Muscle layer of duodenum (tissue), 2 donors: ENCODE results near the gene ANO1.

ENCODE experiments used
- H3K27ac ChIP-seq: one replicate; pipeline ENCODE4 v1.7.0; 2013; ENCODE audit warnings: mild to moderate bottlenecking, low read length
- H3K27me3 ChIP-seq: one replicate; pipeline ENCODE4 v1.7.0; 2013; ENCODE audit warnings: low read depth, mild to moderate bottlenecking, control low read depth, low read length
- H3K36me3 ChIP-seq, 2 donors: one replicate each; pipeline ENCODE4 v1.7.0; 2013; ENCODE audit warnings: low read length in 2 of 2, control low read depth in 1 of 2, mild to moderate bottlenecking in 1 of 2; ENCODE audit not compliant: insufficient read depth in 2 of 2, control insufficient read depth in 1 of 2
- H3K4me1 ChIP-seq, 2 donors: one replicate each; pipeline ENCODE4 v1.7.0; 2013; ENCODE audit warnings: low read length in 2 of 2, mild to moderate bottlenecking in 2 of 2, control low read depth in 1 of 2, moderate library complexity in 1 of 2; ENCODE audit not compliant: insufficient read depth in 2 of 2, control insufficient read depth in 1 of 2
- H3K4me3 ChIP-seq, 2 donors: one replicate each; pipeline ENCODE4 v1.7.0; 2013; ENCODE audit warnings: low read length in 2 of 2, low read depth in 1 of 2, mild to moderate bottlenecking in 1 of 2
- H3K9me3 ChIP-seq, 2 donors: one replicate each; pipeline ENCODE4 v1.7.0; 2013; ENCODE audit warnings: low read length in 2 of 2, control low read depth in 1 of 2, mild to moderate bottlenecking in 1 of 2; ENCODE audit not compliant: control insufficient read depth in 1 of 2
- donor health status: healthy.

ANO1 gene

DNA sequence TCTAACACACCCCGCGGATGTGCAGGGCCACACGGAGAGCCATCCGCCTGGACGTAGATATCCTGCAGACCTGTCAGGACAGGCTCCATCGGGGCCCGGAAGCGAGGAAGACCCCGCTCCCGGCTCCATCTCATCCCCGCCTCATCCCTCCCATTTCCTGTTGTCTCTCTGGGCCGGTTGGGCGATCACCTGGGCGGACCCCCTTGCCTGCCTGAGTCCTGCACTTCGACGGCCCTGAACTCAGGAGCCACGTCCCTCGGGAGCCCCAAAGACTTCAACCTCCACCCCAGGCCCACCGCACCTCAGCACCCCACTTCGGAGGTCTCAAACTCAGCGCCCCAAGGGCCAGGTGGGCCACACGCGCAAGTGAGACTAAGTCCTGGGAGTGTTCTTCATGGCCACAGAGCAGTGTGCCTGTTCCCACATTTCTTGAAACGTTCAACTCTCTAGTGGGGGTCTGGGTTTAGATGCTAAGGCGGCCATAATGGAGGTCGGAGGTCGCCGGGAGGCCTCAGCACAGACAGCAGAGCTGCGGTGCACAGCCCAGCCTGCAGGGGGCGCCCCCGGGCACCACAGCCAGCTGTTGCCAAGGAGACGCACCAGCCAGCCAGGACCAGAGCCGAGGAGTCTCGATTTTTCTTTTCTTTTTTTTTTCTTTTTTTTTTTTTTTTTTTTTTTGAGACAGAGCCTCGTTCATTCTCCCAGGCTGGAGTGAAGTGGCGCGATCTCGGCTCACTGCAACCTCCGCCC is 99.0 kb downstream of the ANO1 start:
- Histone ChIP-seq H3K27ac (no peak overlapping the region), H3K27me3 (no peaks in the 10 kb centered on the region)

DNA sequence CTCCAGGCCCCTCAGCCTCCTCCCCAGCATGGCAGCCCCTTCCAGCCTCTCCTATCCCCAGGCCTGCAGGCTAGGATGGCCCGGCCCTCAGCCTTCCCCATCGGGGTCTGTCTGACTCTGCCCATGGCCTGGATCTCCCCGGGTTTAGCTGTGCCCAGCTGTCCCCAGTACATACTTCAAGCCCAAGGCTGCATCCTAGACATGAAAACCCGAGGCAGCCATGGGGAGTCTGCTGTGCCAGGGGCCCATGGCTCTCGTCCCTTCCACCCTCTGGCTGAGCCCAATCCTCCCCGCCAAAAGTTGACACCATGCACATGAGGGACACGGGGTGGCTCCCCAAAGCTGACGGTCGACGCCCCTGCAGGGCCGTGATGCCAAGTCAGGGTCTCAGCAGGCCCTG is 102.8 kb downstream of the ANO1 start:
- Histone ChIP-seq H3K4me1 (no peaks in the 10 kb centered on the region), H3K4me3 (no peak overlapping the region), H3K36me3 (no peaks in the 10 kb centered on the region), H3K9me3 (no peaks in the 10 kb centered on the region), H3K27ac (no peak overlapping the region), H3K27me3 (no peaks in the 10 kb centered on the region)

More for the DNA sequence above, 99.0 kb downstream of the ANO1 start:
- Histone ChIP-seq H3K36me3 (no peaks in the 10 kb centered on the region), H3K9me3 (no peaks in the 10 kb centered on the region), H3K4me1 (no peaks in the 10 kb centered on the region), H3K4me3 (no peak overlapping the region)

DNA sequence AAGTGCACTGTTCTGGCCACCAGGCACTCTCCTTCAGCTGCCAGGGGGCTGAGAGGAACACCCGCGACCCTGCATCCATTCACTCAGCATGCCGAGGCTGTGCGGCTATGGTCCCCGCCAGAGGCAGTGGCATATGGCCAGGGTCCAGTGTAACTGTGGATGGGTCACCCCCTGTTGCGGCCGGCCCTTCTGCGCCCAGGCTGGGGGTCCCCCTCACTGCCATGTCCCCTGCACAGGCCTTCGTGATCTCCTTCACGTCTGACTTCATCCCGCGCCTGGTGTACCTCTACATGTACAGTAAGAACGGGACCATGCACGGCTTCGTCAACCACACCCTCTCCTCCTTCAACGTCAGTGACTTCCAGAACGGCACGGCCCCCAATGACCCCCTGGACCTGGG is 104.1 kb downstream of the ANO1 start:
- no peaks in the 10 kb centered on the region for H3K9me3 ChIP-seq
- H3K27me3 ChIP-seq = no peaks in the 10 kb centered on the region
- no peak overlapping the region for H3K27ac ChIP-seq
- H3K36me3 ChIP-seq = no peaks in the 10 kb centered on the region
- no peak overlapping the region for H3K4me3 ChIP-seq
- no peaks in the 10 kb centered on the region for H3K4me1 ChIP-seq

DNA sequence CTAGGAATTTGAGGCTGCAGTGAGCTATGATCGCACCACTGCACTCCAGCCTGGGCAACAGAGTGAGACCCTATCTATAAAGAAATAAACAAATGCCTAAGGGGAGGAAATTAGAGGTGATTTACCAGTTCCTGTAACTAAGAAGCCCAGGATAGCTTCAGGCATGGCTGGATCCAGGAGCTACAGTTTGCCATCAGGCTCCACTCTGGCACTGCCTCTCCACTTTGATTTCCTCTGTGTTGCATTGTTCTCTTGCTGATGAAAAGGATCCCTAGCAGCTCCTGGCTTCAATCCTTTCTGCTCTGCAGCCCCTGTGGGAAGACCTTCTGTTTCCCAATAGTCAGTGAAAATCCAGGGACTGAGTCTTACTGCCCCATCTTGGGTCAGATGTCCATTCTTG is 104.9 kb downstream of the ANO1 start:
- Histone ChIP-seq H3K4me1 (no peaks in the 10 kb centered on the region), H3K9me3 (no peaks in the 10 kb centered on the region), H3K4me3 (no peak overlapping the region), H3K27ac (no peak overlapping the region), H3K36me3 (no peaks in the 10 kb centered on the region), H3K27me3 (no peaks in the 10 kb centered on the region)

DNA sequence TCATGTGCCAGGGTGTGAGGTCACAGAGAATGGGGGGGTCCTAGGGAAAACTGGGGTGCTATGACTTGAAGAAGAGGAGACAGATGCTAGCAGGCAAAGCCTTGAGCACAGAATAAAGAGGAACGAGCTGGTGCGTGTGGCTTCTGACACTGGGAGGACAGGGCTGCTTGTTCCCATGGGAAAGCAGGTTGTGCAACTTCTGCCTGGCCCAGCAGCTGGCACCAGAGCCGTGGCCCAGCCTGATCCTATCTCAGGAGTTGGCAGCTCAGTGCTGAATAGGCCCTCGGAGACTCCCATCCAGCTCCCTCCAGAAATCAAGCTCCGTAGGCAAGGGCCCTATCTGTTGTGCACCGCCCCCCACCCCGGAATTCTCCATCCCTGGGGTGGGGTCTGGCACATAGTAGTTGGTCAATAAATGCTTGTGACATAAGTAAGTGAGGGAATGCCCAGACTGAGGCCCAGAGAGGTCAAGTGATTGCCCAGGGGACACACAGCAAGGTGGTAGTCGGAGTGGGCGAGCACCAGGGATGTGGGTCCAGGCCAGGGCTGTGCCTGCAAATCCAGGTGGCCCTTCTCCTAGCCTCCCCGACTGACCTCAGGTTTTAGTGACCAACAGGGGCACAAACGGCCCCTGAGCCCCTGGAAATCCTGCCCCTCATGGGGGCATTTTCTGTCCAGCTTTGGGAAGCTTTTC is 105.5 kb downstream of the ANO1 start:
- no peak overlapping the region for H3K27ac ChIP-seq
- H3K9me3 ChIP-seq = no peaks in the 10 kb centered on the region
- H3K27me3 ChIP-seq = no peaks in the 10 kb centered on the region
- no peaks in the 10 kb centered on the region for H3K4me1 ChIP-seq
- no peaks in the 10 kb centered on the region for H3K36me3 ChIP-seq
- no peak overlapping the region for H3K4me3 ChIP-seq

DNA sequence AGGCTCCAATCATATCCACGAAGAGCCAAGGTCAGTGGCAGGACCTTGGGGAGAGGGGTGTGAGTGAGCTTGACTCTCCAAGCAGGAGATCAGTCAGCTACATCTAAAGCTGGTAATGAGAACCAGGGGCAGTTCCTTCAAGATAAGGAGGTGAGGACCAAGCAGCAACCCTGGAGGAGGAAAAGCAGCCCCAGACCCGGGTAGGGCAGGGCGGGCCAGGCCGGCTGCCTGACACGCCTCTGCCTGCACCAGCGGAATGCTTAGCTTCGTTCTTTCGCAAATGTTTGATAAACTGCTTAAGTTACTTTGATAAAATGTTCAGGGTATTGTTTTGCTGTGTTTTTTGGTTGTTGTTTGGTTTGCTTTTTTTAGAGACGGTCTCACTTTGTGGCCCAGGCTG is 106.3 kb downstream of the ANO1 start:
- H3K9me3 ChIP-seq = no peaks in the 10 kb centered on the region
- no peak overlapping the region for H3K27ac ChIP-seq
- H3K36me3 ChIP-seq = no peaks in the 10 kb centered on the region
- H3K27me3 ChIP-seq = no peaks in the 10 kb centered on the region
- no peak overlapping the region for H3K4me3 ChIP-seq
- no peaks in the 10 kb centered on the region for H3K4me1 ChIP-seq

DNA sequence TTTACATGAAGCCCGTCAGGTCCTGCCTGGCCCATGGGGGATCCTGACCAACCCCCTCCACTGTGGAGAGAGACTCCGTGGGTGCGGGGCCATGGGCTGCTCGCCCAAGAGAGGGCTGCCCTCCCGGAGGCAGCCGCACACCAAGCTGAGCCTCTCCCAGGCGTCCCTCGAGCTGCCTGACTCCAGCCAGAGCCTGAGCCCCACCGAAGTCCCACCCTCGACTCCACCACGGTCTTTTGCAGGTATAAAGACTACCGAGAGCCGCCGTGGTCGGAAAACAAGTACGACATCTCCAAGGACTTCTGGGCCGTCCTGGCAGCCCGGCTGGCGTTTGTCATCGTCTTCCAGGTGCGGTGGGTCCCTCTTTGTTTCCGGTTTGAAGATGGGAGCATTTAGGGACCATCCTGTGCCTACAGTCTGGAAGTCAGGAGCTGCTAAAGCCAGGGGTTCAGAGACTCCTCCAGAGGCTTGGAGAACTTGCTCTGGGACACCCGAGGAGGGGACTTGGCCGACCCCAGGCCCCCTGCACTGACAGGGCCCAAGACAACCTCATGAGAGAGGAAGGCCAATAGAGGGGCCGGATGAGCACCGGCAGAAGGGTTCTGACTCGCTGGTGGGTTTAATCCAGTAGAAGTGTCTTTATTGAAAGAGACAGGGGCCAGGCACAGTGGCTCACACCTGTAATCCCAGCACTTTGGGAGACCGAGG is 107.4 kb downstream of the ANO1 start:
- Histone ChIP-seq H3K4me3 (no peak overlapping the region), H3K4me1 (no peaks in the 10 kb centered on the region), H3K27me3 (no peaks in the 10 kb centered on the region), H3K27ac (no peak overlapping the region), H3K36me3 (no peaks in the 10 kb centered on the region), H3K9me3 (no peaks in the 10 kb centered on the region)

DNA sequence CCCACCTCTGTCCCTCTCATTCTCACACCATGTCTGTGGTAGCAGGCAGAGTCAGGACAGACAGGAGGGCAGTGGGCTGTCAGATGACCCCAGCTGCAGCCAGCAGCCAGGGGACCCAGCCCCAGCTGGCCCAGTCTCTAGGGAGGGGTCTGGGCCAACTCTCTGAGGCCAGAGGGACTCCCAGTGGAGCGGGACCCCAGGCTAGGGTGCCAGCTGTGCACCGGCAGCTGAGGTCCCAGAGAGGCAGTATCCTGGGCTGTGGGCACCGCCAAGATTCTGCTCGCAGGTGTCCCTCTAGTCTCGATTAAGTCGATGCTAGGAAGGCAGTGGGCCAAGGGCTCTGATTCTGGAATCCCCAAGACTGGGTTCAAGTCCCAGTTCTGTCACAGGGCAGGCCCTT is 108.3 kb downstream of the ANO1 start:
- H3K27ac ChIP-seq = no peak overlapping the region
- H3K4me1 ChIP-seq = no peaks in the 10 kb centered on the region
- no peak overlapping the region for H3K4me3 ChIP-seq
- no peaks in the 10 kb centered on the region for H3K9me3 ChIP-seq
- peaks cover 5% of the 10 kb centered on the region for H3K27me3 ChIP-seq
- no peaks in the 10 kb centered on the region for H3K36me3 ChIP-seq

DNA sequence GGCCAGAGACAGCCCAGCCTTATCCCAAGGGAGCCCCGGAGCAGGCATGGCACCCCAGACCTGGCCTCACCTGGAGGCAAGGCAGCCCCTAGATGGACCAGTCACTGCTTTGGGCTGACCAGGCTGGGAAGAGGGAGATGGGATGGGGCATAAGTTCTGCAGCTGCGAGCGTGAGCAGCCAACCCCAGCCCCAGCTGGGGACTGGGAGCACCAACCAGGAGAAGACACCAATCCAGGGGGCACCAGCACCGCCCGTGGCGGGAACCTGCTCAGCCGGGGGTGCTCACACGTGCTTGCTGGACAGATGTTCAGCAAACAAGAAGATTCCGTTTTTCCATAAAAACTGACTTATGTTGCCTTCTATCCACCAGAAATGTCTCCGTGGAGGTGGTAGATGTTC is 108.8 kb downstream of the ANO1 start:
- Histone ChIP-seq H3K9me3 (no peaks in the 10 kb centered on the region), H3K36me3 (no peaks in the 10 kb centered on the region), H3K4me1 (no peaks in the 10 kb centered on the region), H3K27ac (no peak overlapping the region), H3K4me3 (no peak overlapping the region), H3K27me3 (peaks cover 5% of the 10 kb centered on the region)

DNA sequence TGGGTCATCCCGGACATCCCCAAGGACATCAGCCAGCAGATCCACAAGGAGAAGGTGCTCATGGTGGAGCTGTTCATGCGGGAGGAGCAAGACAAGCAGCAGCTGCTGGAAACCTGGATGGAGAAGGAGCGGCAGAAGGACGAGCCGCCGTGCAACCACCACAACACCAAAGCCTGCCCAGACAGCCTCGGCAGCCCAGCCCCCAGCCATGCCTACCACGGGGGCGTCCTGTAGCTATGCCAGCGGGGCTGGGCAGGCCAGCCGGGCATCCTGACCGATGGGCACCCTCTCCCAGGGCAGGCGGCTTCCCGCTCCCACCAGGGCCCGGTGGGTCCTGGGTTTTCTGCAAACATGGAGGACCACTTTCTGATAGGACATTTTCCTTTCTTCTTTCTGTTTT is 109.7 kb downstream of the ANO1 start:
- Histone ChIP-seq H3K4me1 (no peaks in the 10 kb centered on the region), H3K36me3 (no peaks in the 10 kb centered on the region), H3K9me3 (no peaks in the 10 kb centered on the region), H3K27ac (no peak overlapping the region), H3K27me3 (peaks cover 5% of the 10 kb centered on the region), H3K4me3 (no peak overlapping the region)

DNA sequence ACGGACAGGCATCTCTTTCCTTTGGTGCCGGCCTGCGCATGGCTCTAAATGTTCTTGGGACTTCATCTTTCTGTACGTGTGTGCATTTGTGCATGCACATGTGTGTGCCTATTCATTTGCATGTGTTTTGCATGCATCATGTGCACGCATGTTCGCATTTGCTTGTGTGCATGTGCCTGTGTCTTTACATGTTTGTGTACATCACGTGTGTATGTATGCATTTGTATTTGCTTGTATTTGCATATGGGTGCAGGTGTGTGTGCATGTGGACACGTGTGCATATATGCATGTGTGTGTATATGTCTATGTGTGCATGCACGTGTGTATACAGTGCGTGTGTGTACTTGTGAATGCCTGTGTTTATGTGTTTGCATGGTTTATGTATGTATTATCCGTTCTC is 111.5 kb downstream of the ANO1 start:
- Histone ChIP-seq H3K36me3 (no peaks in the 10 kb centered on the region), H3K4me1 (no peaks in the 10 kb centered on the region), H3K27ac (no peak overlapping the region), H3K9me3 (no peaks in the 10 kb centered on the region), H3K4me3 (no peak overlapping the region), H3K27me3 (peaks cover 5% of the 10 kb centered on the region)
